ENCODE results near the gene BRPF3.
A peak's percentile ranks its signal among the peaks of the same experiment; 100 is the strongest.

Gene BRPF3

GRCh38 chr6:36196113-36196879, at the start of gene BRPF3:
Gene BRPF3 (plus strand): TSS chr6:36196744. CDS start chr6:36200323, 3,579 bp downstream.
- DNase-seq (ENCODE audit: low read depth) = peak; percentile 65

- no peak for DNase-seq (ENCODE audit: low read depth)
These were observed 49.2 kb upstream of the BRPF3 start for GRCh38 chr6:36147294-36147693.

- no peak for DNase-seq (ENCODE audit: low read depth)
These were observed 47.1 kb upstream of the BRPF3 start for GRCh38 chr6:36149476-36149875.

- no peak for DNase-seq (ENCODE audit: low read depth)
These were observed 46.3 kb upstream of the BRPF3 start for GRCh38 chr6:36150283-36150682.

- no peak for DNase-seq (ENCODE audit: low read depth)
These were observed 42.3 kb upstream of the BRPF3 start for GRCh38 chr6:36154286-36154685.

- no peak for DNase-seq (ENCODE audit: low read depth)
These were observed 40.9 kb upstream of the BRPF3 start for GRCh38 chr6:36155662-36156061.

- DNase-seq (ENCODE audit: low read depth) = no peak
These were observed 36.3 kb upstream of the BRPF3 start for GRCh38 chr6:36160147-36160760.

- DNase-seq (ENCODE audit: low read depth) = no peak
These were observed 27.2 kb upstream of the BRPF3 start for GRCh38 chr6:36169023-36170007.

GRCh38 chr6:36170704-36171103, 25.8 kb upstream of the BRPF3 start:
- no peak for DNase-seq (ENCODE audit: low read depth)

GRCh38 chr6:36171573-36171972, 25.0 kb upstream of the BRPF3 start:
- no peak for DNase-seq (ENCODE audit: low read depth)

- DNase-seq (ENCODE audit: low read depth) = no peak
These were observed 19.4 kb upstream of the BRPF3 start for GRCh38 chr6:36177166-36177565.

- no peak for DNase-seq (ENCODE audit: low read depth)
These were observed 18.0 kb upstream of the BRPF3 start for GRCh38 chr6:36178544-36178943.

GRCh38 chr6:36180126-36180525, 16.4 kb upstream of the BRPF3 start:
- DNase-seq (ENCODE audit: low read depth) = no peak

GRCh38 chr6:36184311-36184710, 12.2 kb upstream of the BRPF3 start:
- no peak for DNase-seq (ENCODE audit: low read depth)

- no peak for DNase-seq (ENCODE audit: low read depth)
These were observed 10.3 kb upstream of the BRPF3 start for GRCh38 chr6:36186199-36186598.

GRCh38 chr6:36187446-36187845, 9.1 kb upstream of the BRPF3 start:
- no peak for DNase-seq (ENCODE audit: low read depth)

- DNase-seq (ENCODE audit: low read depth) = no peak
These were observed 952 bp upstream of the BRPF3 start for GRCh38 chr6:36195471-36196112.

- DNase-seq (ENCODE audit: low read depth) = peak; percentile 99
These were observed 470 bp downstream of the BRPF3 start for GRCh38 chr6:36196880-36197548.

GRCh38 chr6:36197739-36198221, 1.2 kb downstream of the BRPF3 start:
- DNase-seq (ENCODE audit: low read depth) = no peak

- no peak for DNase-seq (ENCODE audit: low read depth)
These were observed 2.4 kb downstream of the BRPF3 start for GRCh38 chr6:36198986-36199385.

GRCh38 chr6:36200154-36200891, 3.8 kb downstream of the BRPF3 start:
- DNase-seq (ENCODE audit: low read depth) = no peak

All from activated T-helper 9 cell treated with anti-CD3 and anti-CD28 coated beads, Interleukin-2, amount 50 U/mL, for 16 hours (primary cell).